CD4-positive, alpha-beta memory T cell (primary cell): ENCODE results near the gene C6orf120. TPM values are rescaled to one million over a fixed set of nuclear protein-coding genes. Genes with fewer than 3 reads are reported as not detected.

Source experiments
- CTCF ChIA-PET: fragments of 350-600 bp; sonication (Branson Sonifier 250); formaldehyde crosslinking; loops from one replicate; lab custom pipeline; 2021; ENCODE audit warnings: inconsistent platforms; ENCODE audit not compliant: partially characterized antibody; lab: Charles Lee
- POLR2A ChIA-PET: fragments of 350-600 bp; sonication (Branson Sonifier 250); formaldehyde crosslinking; loops from one replicate; lab custom pipeline; 2021; ENCODE audit not compliant: partially characterized antibody; lab: Charles Lee
- DNase-seq, 5 donors: peaks; one replicate each; pipeline versions ENCODE4 v3.0.0 to v3.0.0-alpha.2; 2020 to 2022; ENCODE audit warnings: mixed read lengths in 1 of 5
- H3K27ac ChIP-seq: one replicate; pipeline ENCODE4 v1.7.0; 2013; ENCODE audit warnings: low read depth, low read length
- H3K27me3 ChIP-seq: 2 replicates; pipeline ENCODE4 v1.7.0; 2013; ENCODE audit warnings: mild to moderate bottlenecking, low read length, moderate library complexity; ENCODE audit not compliant: insufficient read depth
- H3K36me3 ChIP-seq: 2 replicates; pipeline ENCODE4 v1.7.0; 2013; ENCODE audit warnings: mild to moderate bottlenecking, low read length, moderate library complexity; ENCODE audit not compliant: insufficient read depth
- H3K4me1 ChIP-seq: 2 replicates; pipeline ENCODE4 v1.7.0; 2013; ENCODE audit warnings: mild to moderate bottlenecking, low read length, moderate library complexity; ENCODE audit not compliant: insufficient read depth
- H3K4me3 ChIP-seq, 2 donors: one replicate each; pipeline ENCODE4 v1.7.0; 2013; ENCODE audit warnings: low read length in 2 of 2, mild to moderate bottlenecking in 1 of 2
- H3K9me3 ChIP-seq, 2 donors: one replicate each; pipeline ENCODE4 v1.7.0; 2013; ENCODE audit warnings: low read length in 2 of 2, control low read depth in 1 of 2; ENCODE audit not compliant: control insufficient read depth in 1 of 2
- H3K27ac Mint-ChIP-seq, 7 donors: one replicate each; pipeline ENCODE4 v1.8.0; 2020 to 2021; ENCODE audit warnings: mixed read lengths in 7 of 7, mild to moderate bottlenecking in 6 of 7, inconsistent platforms in 3 of 7, moderate library complexity in 3 of 7
- H3K27me3 Mint-ChIP-seq, 2 donors: one replicate each; pipeline ENCODE4 v1.8.0; 2020 to 2021; ENCODE audit warnings: mixed read lengths in 2 of 2
- H3K36me3 Mint-ChIP-seq, 2 donors: one replicate each; pipeline ENCODE4 v1.8.0; 2020 to 2021; ENCODE audit warnings: mixed read lengths in 2 of 2, inconsistent platforms in 1 of 2, mild to moderate bottlenecking in 1 of 2
- H3K4me1 Mint-ChIP-seq, 4 donors: one replicate each; pipeline ENCODE4 v1.8.0; 2020 to 2021; ENCODE audit warnings: mixed read lengths in 4 of 4, mild to moderate bottlenecking in 1 of 4
- H3K4me3 Mint-ChIP-seq, 8 donors: one replicate each; pipeline ENCODE4 v1.8.0; 2020 to 2021; ENCODE audit warnings: mixed read lengths in 8 of 8, mild to moderate bottlenecking in 7 of 8, moderate library complexity in 6 of 8, inconsistent platforms in 3 of 8
- H3K9me3 Mint-ChIP-seq, 8 donors: one replicate each; pipeline ENCODE4 v1.8.0; 2020 to 2021; ENCODE audit warnings: mixed read lengths in 8 of 8, mild to moderate bottlenecking in 5 of 8, inconsistent platforms in 3 of 8, moderate library complexity in 1 of 8
- intact Hi-C: fragments of 100-400 bp; cut with micrococcal nuclease; formaldehyde crosslinking; loops from one replicate; pipeline ENCODE4 v1.15.1; 2023
- polyA plus RNA-seq, 2 donors: library from polyadenylated mRNA; unstranded; fragments of 300-500 nt; fragmentation: Illumina TruSeq; gene quantifications; one replicate each; pipeline ENCODE4 v1.2.3, GENCODE V29; 2021
- total RNA-seq, 2 experiments: library from RNA; stranded (reverse); gene quantifications; one replicate each; pipeline ENCODE4 v1.2.3, GENCODE V29; 2021

C6orf120 gene
- total and polyA plus RNA-seq, 4 experiments from 2014 or later = 8.3 to 35.9 (median 21.9) TPM

- Histone ChIP-seq H3K9me3 (no peaks in the 10 kb centered on the region), H3K27me3 (no peaks in the 10 kb centered on the region), H3K4me3 (no peak overlapping the region), H3K27ac (no peak overlapping the region), H3K4me1 (no peaks in the 10 kb centered on the region), H3K36me3 (no peaks in the 10 kb centered on the region)
- DNase-seq = no peak
- Mint-ChIP-seq H3K9me3 (peaks cover 0 to 7% (median 2%) of the 10 kb centered on the region in 8 donors), H3K4me3 (no peak overlapping the region), H3K27ac (no peak overlapping the region), H3K4me1 (peaks cover 0 to 4% (median 2%) of the 10 kb centered on the region in 4 donors), H3K27me3 (no peaks in the 10 kb centered on the region), H3K36me3 (peaks cover 38 to 69% of the 10 kb centered on the region in 2 donors)
- intact Hi-C loops = no loop called here
- ChIA-PET POLR2A (no interaction called here), CTCF (no interaction called here)
Observed at GRCh38 chr6:169678342-169678741, 23.6 kb upstream of the C6orf120 start.

- H3K4me3 ChIP-seq = no peak overlapping the region
- no peak overlapping the region for H3K27ac ChIP-seq
- no peaks in the 10 kb centered on the region for H3K27me3 ChIP-seq
- Mint-ChIP-seq H3K4me1 (peaks cover 0 to 7% (median 5%) of the 10 kb centered on the region in 4 donors), H3K9me3 (peaks cover 0 to 29% (median 18%) of the 10 kb centered on the region in 8 donors), H3K27ac (no peak overlapping the region), H3K27me3 (no peaks in the 10 kb centered on the region), H3K36me3 (peaks cover 73 to 82% of the 10 kb centered on the region in 2 donors), H3K4me3 (no peak overlapping the region)
- ChIA-PET CTCF (no interaction called here), POLR2A (interaction anchor here (0.7 kb wide), 1 partner anchor 17 kb away, joined by 3 read pairs; the partner anchor contains the start of genes C6orf120 and WDR27)
- no peak for DNase-seq
- no peaks in the 10 kb centered on the region for H3K4me1 ChIP-seq
- H3K9me3 ChIP-seq = peaks cover 0 to 7% of the 10 kb centered on the region in 2 donors
- intact Hi-C loops = no loop called here
- H3K36me3 ChIP-seq = peaks cover 4% of the 10 kb centered on the region
Observed at GRCh38 chr6:169684056-169684455, 17.9 kb upstream of the C6orf120 start.

- ChIA-PET CTCF (no interaction called here), POLR2A (no interaction called here)
- Mint-ChIP-seq H3K4me1 (peaks cover 0 to 13% (median 5%) of the 10 kb centered on the region in 4 donors), H3K4me3 (no peak overlapping the region), H3K27ac (no peak overlapping the region), H3K27me3 (no peaks in the 10 kb centered on the region), H3K9me3 (peaks cover 0 to 29% (median 16%) of the 10 kb centered on the region in 8 donors), H3K36me3 (peaks cover 66 to 82% of the 10 kb centered on the region in 2 donors)
- intact Hi-C loops = no loop called here
- Histone ChIP-seq H3K9me3 (peaks cover 0 to 7% of the 10 kb centered on the region in 2 donors), H3K27me3 (no peaks in the 10 kb centered on the region), H3K4me3 (no peak overlapping the region), H3K36me3 (peaks cover 4% of the 10 kb centered on the region), H3K4me1 (no peaks in the 10 kb centered on the region), H3K27ac (no peak overlapping the region)
- no peak for DNase-seq
Observed at GRCh38 chr6:169685860-169686259, 16.1 kb upstream of the C6orf120 start.

GRCh38 chr6:169689287-169689686 lies 12.6 kb upstream of the C6orf120 start:
- POLR2A ChIA-PET = no interaction called here
- Mint-ChIP-seq H3K9me3 (peaks cover 0 to 32% (median 24%) of the 10 kb centered on the region in 8 donors), H3K27ac (no peak overlapping the region)

GRCh38 chr6:169691260-169691659 lies 10.7 kb upstream of the C6orf120 start:
- no peaks in the 10 kb centered on the region for H3K27me3 ChIP-seq
- H3K27ac ChIP-seq = no peak overlapping the region
- no peaks in the 10 kb centered on the region for H3K9me3 ChIP-seq
- peaks cover 0 to 6% (median 2%) of the 10 kb centered on the region in 4 donors for H3K4me1 Mint-ChIP-seq
- H3K4me3 ChIP-seq = no peak overlapping the region
- H3K27ac Mint-ChIP-seq = no peak overlapping the region
- intact Hi-C loops = no loop called here
- H3K27me3 Mint-ChIP-seq = no peaks in the 10 kb centered on the region
- H3K4me3 Mint-ChIP-seq = no peak overlapping the region
- H3K9me3 Mint-ChIP-seq = peaks cover 0 to 18% (median 13%) of the 10 kb centered on the region in 8 donors
- H3K36me3 ChIP-seq = no peaks in the 10 kb centered on the region
- peaks cover 41 to 71% of the 10 kb centered on the region in 2 donors for H3K36me3 Mint-ChIP-seq
- H3K4me1 ChIP-seq = no peaks in the 10 kb centered on the region
- ChIA-PET POLR2A (interaction anchor here (2.0 kb wide), 1 partner anchor 10 kb away, joined by 11 read pairs; the partner anchor contains the start of genes C6orf120 and WDR27), CTCF (no interaction called here)
- no peak for DNase-seq

More at GRCh38 chr6:169689287-169689686, 12.6 kb upstream of the C6orf120 start:
- intact Hi-C loops = no loop called here
- Mint-ChIP-seq H3K27me3 (no peaks in the 10 kb centered on the region), H3K4me1 (peaks cover 0 to 6% (median 2%) of the 10 kb centered on the region in 4 donors), H3K36me3 (peaks cover 52 to 78% of the 10 kb centered on the region in 2 donors), H3K4me3 (no peak overlapping the region)
- no peak overlapping the region for H3K27ac ChIP-seq
- H3K4me1 ChIP-seq = no peaks in the 10 kb centered on the region
- H3K27me3 ChIP-seq = no peaks in the 10 kb centered on the region
- peaks cover 4% of the 10 kb centered on the region for H3K36me3 ChIP-seq
- CTCF ChIA-PET = no interaction called here
- H3K9me3 ChIP-seq = peaks cover 0 to 7% of the 10 kb centered on the region in 2 donors
- no peak for DNase-seq
- no peak overlapping the region for H3K4me3 ChIP-seq

GRCh38 chr6:169692516-169692915 lies 9.4 kb upstream of the C6orf120 start:
- H3K9me3 ChIP-seq = no peaks in the 10 kb centered on the region
- H3K27ac ChIP-seq = no peak overlapping the region
- Mint-ChIP-seq H3K9me3 (peaks cover 0 to 13% (median 7%) of the 10 kb centered on the region in 8 donors), H3K27me3 (no peaks in the 10 kb centered on the region), H3K36me3 (peaks cover 30 to 60% of the 10 kb centered on the region in 2 donors), H3K27ac (no peak overlapping the region), H3K4me3 (no peak overlapping the region), H3K4me1 (peaks cover 0 to 6% (median 2%) of the 10 kb centered on the region in 4 donors)
- no peaks in the 10 kb centered on the region for H3K4me1 ChIP-seq
- no peaks in the 10 kb centered on the region for H3K27me3 ChIP-seq
- CTCF ChIA-PET = interaction anchor here (0.8 kb wide), 2 partner anchors 9 to 22 kb away, joined by 3 read pairs; no protein-coding TSS in a partner anchor
- POLR2A ChIA-PET = interaction anchor here (2.0 kb wide), 1 partner anchor 9 kb away, joined by 11 read pairs; the partner anchor contains the start of genes C6orf120 and WDR27
- no peak for DNase-seq
- intact Hi-C loops = no loop called here
- no peak overlapping the region for H3K4me3 ChIP-seq
- H3K36me3 ChIP-seq = no peaks in the 10 kb centered on the region

GRCh38 chr6:169695131-169695530 lies 6.8 kb upstream of the C6orf120 start:
- intact Hi-C loops = no loop called here
- POLR2A ChIA-PET = no interaction called here
- no peak for DNase-seq
- no peaks in the 10 kb centered on the region for H3K27me3 ChIP-seq
- H3K36me3 ChIP-seq = no peaks in the 10 kb centered on the region
- H3K36me3 Mint-ChIP-seq = peaks cover 16 to 38% of the 10 kb centered on the region in 2 donors
- H3K27me3 Mint-ChIP-seq = no peaks in the 10 kb centered on the region
- peaks cover 1% of the 10 kb centered on the region for H3K4me1 ChIP-seq
- no peaks in the 10 kb centered on the region for H3K9me3 ChIP-seq
- H3K27ac Mint-ChIP-seq = no peak overlapping the region
- H3K4me1 Mint-ChIP-seq = peaks cover 6 to 23% (median 12%) of the 10 kb centered on the region in 4 donors
- H3K9me3 Mint-ChIP-seq = peaks cover 0 to 13% (median 7%) of the 10 kb centered on the region in 8 donors
- H3K27ac ChIP-seq = no peak overlapping the region
- no peak overlapping the region for H3K4me3 ChIP-seq
- CTCF ChIA-PET = no interaction called here
- no peak overlapping the region for H3K4me3 Mint-ChIP-seq
